NCI-H1930 (cell line): ENCODE results near the gene CCDC50.

ENCODE experiments used
- DNase-seq, 2 experiments: peaks; one replicate each; lab custom pipeline; 2025; lab: John Stamatoyannopoulos, UW

The CCDC50 gene

DNA sequence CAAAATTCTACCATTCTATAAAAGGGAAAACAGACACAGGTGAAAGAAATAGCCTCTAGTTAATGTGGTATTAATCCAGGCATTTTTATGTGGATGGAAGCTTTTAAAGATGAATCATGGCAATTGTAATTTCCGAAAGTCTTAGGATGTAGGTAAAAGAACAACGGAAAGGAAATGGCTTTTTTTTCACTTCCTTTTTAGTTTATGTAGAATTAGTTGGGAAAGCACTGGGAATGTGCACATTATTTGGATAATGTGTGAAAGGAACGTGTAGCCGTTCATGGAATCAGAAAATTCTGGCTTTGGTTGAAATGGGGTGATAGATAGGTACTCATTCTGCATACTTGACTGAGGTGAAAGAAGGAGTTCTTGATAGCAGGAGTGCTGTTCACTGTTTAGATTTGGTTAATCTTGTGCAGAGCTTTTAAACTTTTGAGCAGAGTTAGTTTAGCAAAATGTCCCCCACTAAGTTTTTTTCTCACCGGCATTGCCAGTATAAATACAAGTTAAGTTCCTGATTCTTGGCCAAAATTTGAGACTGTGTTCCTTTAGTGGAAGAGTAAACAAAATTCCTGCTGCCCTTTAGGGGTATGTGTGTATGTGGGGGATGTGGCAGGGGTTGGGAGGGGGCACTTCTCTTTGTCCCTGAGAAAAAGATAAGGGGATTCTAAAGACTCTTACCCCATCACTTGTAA lies 21.3 kb downstream of the CCDC50 start:
- no peak for DNase-seq

DNA sequence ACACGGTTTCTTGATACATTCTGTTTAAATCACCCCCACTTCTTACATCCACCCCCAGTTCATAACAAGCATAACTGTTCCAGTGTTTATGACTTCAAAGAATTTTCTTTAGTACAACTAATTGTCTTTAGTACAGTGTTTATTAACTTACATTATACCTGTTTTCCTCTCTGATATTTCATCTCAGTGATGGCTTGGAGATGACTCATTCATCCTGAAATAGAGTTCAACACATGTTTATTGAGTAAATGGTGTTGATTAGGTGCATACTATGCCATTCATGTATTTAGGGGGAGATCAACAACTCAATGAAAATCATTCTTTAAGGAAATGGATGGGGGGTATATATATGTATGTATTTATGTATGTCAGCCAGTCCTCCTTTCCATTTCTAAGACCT lies 22.8 kb downstream of the CCDC50 start:
- no peak for DNase-seq

DNA sequence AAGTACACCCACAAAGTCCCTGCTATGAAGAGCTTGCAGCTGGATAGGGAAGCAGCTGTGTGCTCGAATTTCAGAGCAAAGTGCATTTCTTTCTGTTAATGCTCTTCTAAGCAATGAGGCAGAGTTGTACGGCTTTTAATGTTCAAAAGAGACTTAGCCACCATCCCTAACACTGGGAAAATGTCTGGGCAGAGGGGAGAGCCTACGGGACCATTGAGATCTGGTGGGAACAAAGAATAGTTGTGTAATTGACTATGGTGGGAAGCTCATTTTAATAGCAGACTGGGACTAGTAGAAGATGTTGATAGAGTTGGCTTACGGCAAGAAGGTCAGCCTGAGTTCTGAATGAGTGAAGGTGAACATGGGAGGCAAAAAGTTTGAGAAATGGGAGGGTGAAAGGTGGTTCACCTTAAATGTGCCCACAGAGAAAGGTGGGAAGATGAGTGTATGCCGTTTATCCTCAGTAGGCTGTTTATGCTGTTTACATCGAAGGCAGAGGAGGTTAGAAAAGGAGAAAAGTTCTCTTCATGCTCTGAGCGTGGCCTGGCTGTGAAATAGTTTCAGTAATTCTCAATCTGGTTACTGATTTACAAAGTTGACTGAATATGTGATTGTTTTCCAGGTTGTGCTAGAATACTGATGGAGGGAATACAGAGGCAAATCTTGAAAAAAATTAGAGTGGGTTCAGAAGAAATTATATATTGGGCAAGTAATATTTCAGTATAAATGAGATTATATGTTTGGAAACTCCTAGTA lies 24.0 kb downstream of the CCDC50 start:
- no peak for DNase-seq

DNA sequence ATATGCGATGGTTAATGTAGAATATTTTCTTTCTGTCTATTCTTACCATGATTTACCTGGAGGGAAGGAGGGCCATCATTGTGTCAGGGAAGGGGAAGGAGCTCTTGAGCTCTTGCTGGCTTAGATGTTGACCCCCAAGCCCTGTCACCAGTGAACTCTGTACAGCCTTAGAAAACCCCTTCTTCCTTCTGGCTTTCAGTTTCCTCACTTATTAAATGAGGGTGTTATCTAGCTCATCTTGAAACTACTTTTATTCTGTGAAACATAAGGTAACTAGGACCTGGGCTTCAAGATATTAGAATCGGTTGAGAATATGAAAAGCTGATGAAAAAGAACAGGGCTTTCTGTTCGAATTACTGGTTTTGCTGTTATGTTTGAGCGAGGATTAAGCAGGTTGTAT lies 26.2 kb downstream of the CCDC50 start:
- DNase-seq = no peak

DNA sequence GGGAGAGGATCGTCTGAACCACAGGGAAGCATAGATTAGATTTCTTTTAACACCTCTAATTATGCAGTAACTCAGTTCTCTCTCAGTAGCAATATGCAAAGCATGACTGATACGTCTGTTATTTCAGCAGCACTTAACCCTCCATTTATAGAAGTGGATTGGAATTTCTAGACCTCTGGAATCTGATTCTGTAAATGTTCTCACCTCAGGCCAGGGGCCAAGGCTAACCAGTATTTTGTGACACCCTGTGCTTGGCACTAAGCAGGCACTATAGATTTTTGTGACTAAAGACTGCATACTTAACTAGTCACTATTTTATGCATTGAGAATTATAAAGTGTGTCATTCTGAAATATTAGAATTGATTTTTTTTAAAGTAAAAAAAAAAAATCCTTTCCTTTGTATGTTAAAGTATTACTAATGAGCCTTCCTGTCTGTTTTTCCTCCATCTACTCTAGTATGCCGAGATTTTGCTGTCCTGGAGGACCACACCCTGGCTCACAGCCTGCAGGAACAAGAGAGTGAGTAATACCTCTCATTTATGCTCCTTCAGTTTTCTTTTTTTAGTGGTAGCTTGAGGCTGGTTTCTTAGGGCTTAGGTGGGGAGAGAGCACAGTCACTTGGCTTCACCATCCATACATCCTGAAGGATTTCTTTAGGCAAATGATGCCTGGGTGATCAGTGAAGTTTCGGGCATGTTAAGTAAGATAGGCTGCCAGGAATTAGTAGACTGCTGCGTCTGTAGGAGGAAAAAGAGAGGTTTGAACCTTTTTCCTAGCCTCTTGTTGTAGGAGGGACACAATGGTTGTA lies 27.6 kb downstream of the CCDC50 start:
- no peak for DNase-seq

DNA sequence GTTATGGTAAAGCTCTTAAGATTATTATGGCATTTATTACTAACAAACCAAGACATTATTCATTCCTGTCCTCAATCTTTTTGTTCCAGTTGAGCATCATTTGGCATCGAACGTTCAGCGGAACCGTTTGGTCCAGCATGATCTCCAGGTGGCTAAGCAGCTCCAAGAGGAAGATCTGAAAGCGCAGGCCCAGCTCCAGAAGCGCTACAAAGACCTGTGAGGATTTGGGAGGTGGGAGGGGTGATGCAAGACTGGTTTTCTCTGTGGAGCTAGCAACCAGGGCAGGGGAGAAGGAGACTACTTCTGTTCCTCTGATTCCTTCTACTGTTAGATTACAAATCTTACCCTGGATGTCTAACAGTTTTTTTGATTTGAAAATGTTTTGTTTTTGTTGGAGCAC lies 28.7 kb downstream of the CCDC50 start:
- DNase-seq = no peak

DNA sequence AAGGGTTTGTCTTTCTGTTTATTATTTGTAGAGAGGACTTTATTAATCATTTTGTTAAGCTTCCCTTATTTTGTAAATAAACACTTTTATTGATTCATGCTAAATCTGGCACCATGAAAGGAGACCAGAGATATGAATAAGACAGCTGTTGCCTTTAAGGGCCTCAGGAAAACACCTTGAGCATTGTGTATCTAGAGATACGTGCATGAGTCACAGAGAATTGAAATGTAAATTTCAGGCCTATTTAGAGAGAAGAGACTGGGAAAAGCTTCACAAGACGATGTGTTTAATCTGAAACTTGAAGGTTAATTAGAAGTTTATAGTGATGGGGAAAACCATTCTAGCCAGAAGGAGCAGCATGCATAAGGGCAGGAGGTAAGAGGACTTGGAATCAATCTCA lies 29.7 kb downstream of the CCDC50 start:
- DNase-seq = no peak

DNA sequence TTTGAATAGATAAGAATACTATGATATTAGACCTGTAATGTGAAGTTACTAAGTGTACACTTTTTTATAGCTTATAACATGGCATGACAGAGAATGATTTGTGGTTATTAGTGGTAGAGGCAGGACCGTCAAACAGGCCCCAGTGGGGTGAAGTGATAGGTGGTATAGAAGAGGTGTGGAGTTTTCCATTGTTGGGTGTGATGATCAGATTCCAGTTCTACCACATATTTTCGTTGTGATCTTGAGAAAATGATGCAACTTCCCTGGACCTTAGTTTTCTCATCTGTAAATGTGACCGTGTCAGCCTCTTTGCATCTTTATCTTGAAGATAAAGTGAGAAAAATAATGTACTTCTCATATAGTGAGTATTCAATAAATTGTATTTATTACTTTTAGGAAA lies 31.4 kb downstream of the CCDC50 start:
- DNase-seq = no peak

DNA sequence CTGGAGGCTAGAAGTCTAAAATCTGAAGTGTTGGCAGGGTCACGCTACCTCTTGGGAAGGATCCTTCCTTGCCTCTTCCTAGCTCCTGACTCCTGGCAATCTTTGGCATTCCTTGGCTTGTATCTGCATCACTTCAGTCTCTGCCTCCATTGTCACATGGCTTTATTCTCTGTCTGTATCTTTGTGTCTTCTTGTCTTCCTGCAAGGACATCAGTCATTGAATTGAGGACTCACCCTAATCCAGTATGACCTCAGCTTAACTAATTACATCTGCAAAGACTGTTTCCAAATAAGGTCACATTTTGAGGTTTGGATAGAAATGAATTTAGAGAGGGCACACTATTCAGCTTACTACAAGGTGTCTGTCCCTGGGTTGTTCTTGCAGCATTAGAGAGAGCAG lies 32.3 kb downstream of the CCDC50 start:
- DNase-seq = no peak

DNA sequence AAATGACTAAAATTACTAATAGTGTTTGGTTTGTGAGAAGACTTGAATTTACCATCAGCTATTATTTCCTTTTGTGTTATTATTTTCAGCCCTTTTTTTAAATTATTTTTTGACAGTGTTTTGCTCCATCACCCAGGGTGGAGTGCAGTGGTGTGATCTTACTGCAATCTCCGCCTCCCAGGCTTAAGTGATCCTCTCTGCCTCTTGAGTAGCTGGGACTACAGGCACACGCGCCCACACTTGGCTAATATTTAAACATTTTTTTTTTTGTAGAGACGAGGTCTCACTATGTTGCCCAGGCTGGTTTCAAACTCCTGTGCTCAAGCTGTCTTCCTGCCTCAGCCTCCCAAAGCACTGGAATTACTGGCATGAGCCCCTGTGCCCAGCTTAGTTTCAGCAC lies 32.8 kb downstream of the CCDC50 start:
- DNase-seq = no peak

DNA sequence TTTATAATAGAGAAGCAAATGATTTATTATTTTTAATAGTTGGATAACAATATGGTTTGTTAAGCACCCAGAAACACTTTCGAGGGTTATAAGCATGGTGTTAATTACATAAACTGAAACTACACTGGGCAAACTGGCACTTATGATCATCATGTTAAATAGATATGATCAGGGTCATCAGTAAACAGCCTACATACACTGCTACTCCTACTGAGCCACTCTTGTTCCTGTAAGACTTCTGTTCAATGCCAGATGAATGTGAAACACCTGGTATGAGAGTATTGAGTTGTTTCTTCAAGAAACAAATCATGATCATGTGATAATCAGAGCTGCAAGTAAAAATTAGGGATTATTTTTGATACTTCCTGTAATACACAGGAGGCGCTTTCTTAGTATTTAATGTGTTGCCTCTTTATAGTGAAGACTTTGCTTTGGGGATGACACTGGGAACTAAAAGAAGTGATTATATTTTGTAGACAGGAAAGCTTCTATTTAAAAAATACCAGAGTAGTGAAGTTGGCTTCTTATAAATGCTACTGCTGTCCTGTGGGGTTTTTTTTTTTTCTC lies 33.4 kb downstream of the CCDC50 start:
- no peak for DNase-seq

DNA sequence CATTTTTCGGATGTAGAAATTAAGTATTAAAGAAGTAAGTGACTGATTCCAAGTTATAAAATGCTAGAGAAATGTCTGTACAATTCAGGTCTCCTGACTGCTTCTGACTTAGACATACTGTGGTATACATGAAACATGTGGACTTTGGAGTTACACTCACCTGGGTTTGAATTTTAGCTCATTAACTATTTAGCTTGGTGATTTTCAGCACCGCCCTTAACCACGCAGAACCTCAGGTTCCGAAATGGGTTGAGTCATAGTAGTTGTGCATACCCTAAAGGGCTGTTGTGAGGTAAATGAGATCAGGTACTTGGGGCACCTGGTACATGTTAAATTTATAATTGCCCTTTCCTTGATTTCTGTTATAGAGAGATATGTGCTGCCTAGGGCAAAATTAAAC lies 34.0 kb downstream of the CCDC50 start:
- no peak for DNase-seq

DNA sequence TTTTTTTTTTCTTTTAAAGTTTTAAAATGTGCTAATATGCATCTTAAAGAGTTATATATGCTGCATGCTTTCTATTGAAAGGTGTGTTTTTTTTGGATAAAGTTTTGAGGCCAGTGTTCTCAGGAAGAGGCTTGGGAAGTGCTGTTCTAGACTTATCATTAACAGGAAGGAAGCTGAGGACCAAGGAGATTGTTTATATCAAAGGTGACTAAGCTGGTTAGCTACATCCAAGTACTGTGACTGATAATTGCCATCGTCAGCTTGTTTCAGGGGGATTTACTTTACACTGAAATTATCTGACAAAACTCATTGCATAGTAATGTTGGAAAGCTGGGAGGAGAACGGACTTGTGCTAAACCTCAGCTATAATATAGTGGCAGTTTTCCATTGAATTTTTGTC lies 37.5 kb downstream of the CCDC50 start:
- DNase-seq = no peak

DNA sequence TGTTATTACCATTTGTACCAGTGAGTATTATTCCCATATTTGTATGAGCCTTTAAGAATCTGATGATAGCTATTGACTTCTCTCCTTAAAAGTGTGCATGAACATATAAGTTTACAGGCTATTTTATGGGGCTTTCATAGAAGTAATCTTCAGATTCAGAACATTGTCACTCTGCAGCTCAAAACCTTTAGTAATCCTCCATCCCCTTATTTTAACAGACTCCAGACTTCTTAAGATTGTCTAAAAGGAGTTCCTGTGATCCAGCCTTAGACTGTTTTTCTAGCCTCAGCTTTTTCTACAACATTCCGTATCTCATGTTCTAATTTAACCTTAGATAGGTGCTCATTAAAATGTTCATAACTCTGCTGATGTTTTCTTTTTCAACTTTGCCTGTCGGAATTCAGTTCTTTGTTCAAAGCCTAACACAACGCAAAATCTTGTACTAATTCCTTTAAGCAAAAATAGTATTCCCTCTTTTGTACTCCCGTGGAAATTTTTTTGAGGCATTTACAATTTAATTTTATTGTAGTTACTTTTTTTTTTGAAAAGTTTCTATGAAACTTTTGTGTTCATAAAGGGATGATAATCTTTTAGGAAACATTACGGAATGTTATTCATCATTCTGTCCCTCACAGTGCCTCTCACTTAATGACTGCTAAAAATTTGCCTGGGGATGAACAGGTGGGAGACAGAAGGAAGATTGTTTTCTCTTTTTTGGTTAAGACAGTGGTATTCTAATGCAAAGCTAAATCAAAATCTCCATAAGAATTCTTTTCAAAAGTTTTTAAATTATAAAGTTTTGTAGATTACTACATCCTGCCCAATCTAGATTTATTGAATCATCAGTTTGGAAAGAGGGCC lies 39.8 kb downstream of the CCDC50 start:
- DNase-seq = no peak

DNA sequence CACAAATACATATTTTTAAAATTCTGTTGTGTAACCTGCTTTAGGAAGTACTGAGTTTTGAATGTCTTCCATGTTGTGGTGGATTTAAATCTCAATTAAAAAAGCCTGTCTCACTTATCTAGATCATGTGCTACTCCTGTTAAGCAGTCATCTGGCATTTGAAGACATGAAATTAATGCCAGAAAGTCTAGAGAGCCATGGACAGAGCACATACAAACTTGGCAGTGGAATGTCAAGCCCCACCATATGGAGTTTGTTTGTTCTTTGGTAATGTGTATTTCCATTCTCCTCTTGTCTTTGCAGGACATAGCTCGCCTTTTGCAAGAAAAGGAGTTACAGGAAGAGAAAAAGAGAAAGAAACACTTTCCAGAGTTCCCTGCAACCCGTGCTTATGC lies 40.4 kb downstream of the CCDC50 start:
- no peak for DNase-seq

DNA sequence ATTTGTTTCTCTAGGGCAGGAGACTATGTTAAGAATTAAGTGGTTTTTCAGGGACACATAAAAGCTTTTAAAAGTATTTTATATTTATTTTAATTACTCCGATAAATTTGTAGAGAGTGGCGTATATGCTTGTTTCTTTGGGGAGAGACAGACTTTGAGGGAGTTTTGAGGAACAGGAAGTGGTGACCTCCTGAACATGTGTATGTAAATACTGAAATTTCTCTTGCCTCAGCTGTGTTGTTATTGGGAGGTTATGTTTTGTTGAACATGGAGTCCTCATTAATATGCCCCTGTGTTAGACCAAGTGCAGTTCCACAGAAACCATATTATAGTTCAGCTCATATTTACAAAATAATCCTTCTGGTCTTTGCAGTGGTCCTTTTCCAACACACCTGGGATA lies 42.9 kb downstream of the CCDC50 start:
- no peak for DNase-seq

DNA sequence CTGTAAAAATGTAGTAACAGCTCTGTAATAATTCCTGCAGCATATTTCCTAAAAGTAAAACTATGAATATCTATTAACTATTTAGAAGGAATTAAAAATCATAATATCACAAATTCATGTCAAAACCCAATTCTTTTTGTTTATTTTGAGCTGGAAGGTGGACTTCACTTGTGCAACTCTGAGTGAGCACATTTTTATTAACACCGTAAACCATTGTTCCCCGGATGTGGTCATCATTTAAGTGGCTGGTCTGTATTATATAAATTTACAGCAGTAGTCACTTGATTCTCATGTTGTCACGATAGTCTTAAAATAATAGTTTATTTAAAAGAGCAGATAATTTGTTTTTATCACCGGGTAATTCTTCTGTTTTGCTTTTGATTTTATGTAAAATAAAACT lies 44.1 kb downstream of the CCDC50 start:
- DNase-seq = no peak

DNA sequence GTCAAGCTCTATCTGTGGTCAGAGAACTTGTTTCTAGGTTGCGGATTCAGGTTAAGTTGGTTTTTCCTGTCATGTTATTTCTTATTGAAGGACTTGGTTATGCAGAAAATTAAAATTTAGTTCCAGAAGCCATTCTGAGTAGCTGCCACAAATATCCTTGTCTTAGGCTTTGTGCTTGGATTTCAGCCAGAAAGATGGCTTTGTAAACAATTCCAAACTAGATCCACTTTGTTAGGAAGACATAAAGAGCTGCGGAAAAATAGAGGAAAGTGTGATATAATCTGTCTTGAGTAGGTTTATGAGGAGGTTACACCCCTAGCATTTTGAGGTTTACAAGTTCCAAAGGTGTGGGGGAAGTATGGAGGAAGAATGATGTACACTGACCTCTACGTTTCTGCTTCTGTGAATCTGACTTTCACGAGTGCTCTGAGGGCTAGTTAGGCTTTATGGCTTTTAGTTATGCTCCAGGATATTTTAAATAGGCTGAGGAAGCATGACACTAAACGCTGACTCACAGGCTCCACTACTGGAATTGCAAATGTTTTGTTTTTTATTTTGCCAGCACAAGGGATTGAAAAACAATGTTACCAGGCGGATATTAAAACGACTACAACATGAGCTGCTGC lies 47.4 kb downstream of the CCDC50 start:
- DNase-seq = no peak

DNA sequence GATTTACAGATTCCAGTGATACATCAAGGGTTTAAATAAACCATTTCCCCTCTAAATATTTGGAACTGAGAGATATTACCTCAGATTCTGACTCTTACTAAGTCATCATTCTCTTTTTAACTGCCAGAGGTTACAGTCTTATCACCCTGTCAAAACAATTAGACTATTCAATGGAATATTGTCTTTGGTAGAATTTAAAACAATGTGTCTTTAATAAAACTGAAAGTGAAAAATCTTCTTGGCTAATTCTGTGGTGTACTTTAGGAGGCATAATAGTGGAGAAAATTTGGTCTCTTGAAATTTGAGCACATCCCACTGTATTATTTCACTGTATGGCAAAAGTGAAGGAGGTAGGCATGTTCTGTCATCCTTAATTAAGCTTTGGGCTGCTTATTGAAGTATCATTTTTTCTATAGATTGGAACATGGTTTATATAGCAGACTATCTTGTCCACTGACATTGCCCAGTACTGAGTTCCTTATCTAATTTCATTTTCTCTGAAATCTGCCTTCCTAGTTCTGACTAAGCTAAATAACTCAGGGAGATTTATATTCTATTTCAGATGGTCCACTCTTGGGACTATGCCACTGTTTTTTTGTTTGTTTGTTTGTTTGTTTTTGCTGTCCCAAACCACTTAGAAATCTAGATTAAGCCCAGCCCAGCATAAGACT lies 49.1 kb downstream of the CCDC50 start:
- no peak for DNase-seq

DNA sequence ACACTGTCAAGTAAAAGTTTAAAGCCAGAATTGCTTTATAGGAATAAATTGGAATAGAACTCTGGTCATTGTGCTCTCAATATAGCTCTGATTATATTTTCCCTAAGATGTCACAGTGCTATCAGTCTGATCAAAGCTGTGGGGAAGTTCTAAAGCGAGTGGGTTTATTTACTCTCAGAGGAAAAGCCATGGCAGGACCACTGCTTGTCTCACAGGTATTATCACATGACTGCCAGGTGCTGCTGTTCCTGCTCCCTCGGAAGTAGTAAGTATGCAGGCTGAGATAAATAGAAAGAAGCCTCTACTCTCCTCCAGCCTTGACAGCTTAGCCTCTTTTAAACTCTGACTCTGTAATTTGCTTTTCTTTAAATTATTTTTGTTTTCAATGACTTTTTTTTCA lies 50.3 kb downstream of the CCDC50 start:
- no peak for DNase-seq

DNA sequence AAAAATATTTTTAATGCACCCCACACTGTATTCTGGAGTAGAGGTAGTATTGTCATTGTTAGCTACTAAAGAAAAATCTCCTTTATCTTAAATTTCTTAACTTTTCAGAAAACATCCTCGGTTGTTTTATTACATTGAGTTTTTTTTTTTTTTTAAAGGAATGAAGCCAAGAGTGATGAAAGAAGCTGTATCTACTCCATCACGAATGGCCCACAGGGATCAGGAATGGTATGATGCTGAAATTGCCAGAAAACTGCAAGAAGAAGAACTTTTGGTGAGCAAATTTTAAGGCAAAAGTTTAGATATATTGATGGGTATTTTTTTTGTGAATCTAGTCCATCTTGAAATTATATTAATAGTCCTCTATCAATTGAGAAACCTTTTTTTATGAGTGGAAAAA lies 50.8 kb downstream of the CCDC50 start:
- no peak for DNase-seq
